HEK293 (cell line): ENCODE measurements around the gene NSUN6.
A peak's percentile ranks its signal among the peaks of the same experiment; 100 is the strongest.

Experiments
- CTCF ChIA-PET: fragments of 350-600 bp; formaldehyde crosslinking; extraction: SDS; loops from one replicate; lab custom pipeline; 2021; ENCODE audit warnings: antibody characterized with exemption; lab: Yijun Ruan, JAX
- POLR2A ChIA-PET: fragments of 300-600 bp; formaldehyde crosslinking; extraction: SDS; loops from one replicate; lab custom pipeline; 2020; ENCODE audit warnings: antibody characterized with exemption, inconsistent platforms; lab: Yijun Ruan, JAX
- H3K27ac ChIP-seq: fragments of 200-500 bp; sonication (Bioruptor generic); 2 replicates; pipeline ENCODE4 v1.5.1; 2014; ENCODE audit warnings: low read depth, low read length, control low read depth, inconsistent platforms; ENCODE audit errors: extremely low read depth
- H3K36me3 ChIP-seq, 2 experiments: fragments of 200-500 bp in 1 of 2; sonication (Bioruptor generic) in 1 of 2; 1 replicate in 1 of 2; 2 replicates in 1 of 2; pipeline ENCODE4 v1.5.1; 2014 to 2017; ENCODE audit warnings: inconsistent platforms in 2 of 2, low read length in 2 of 2; ENCODE audit not compliant: control insufficient read depth in 2 of 2, insufficient read depth in 1 of 2
- H3K4me1 ChIP-seq: fragments of 200-500 bp; sonication (Bioruptor generic); 2 replicates; pipeline ENCODE4 v1.5.1; 2014; ENCODE audit warnings: mild to moderate bottlenecking, low read length, inconsistent platforms; ENCODE audit not compliant: control insufficient read depth, insufficient read depth
- H3K4me3 ChIP-seq: 2 replicates; pipeline ENCODE4 v1.5.1; 2011; ENCODE audit warnings: low read depth, mild to moderate bottlenecking, control low read depth, low read length, moderate library complexity
- H3K9me3 ChIP-seq: fragments of 200-500 bp; sonication (Bioruptor generic); 2 replicates; pipeline ENCODE4 v1.5.1; 2014; ENCODE audit warnings: low read depth, low read length, inconsistent platforms; ENCODE audit not compliant: control insufficient read depth, insufficient read depth
- BCL11B ChIP-seq: fragments of 450-650 bp; formaldehyde crosslinking; IDR thresholded peaks from 2 replicates; pipeline ENCODE4 v1.5.1; 2016; ENCODE audit warnings: low read depth, missing biosample characterization, missing genetic modification characterization
- CTCF ChIP-seq: fragments of 450-650 bp; formaldehyde crosslinking; IDR thresholded peaks from 2 replicates; pipeline ENCODE4 v1.5.1; 2016; ENCODE audit warnings: missing biosample characterization, missing genetic modification characterization
- ELK4 ChIP-seq: IDR thresholded peaks from 2 replicates; pipeline ENCODE4 v1.6.1; 2011; ENCODE audit warnings: mild to moderate bottlenecking, low read depth, low read length, borderline replicate concordance
- GLI4 ChIP-seq: fragments of 450-650 bp; formaldehyde crosslinking; IDR thresholded peaks from 2 replicates; pipeline ENCODE4 v1.5.1; 2016; ENCODE audit warnings: missing biosample characterization, missing genetic modification characterization
- HOXC10 ChIP-seq: sonication (generic); formaldehyde crosslinking; IDR thresholded peaks from 2 replicates; pipeline ENCODE4 v1.8.1; 2023; ENCODE audit warnings: mild to moderate bottlenecking, missing genetic modification reagents
- HOXD13 ChIP-seq: sonication (generic); formaldehyde crosslinking; IDR thresholded peaks from 2 replicates; pipeline ENCODE4 v1.8.0; 2022; ENCODE audit warnings: missing genetic modification reagents, borderline replicate concordance
- KLF10 ChIP-seq: fragments of 450-650 bp; IDR thresholded peaks from 2 replicates; pipeline ENCODE4 v1.5.1; 2018; ENCODE audit warnings: missing biosample characterization, mild to moderate bottlenecking, missing genetic modification characterization
- REPIN1 ChIP-seq: fragments of 450-650 bp; formaldehyde crosslinking; IDR thresholded peaks from 2 replicates; pipeline ENCODE4 v1.5.1; 2017; ENCODE audit warnings: missing biosample characterization, missing genetic modification characterization, low read depth
- SCRT1 ChIP-seq: fragments of 450-650 bp; formaldehyde crosslinking; IDR thresholded peaks from 2 replicates; pipeline ENCODE4 v1.5.1; 2016; ENCODE audit warnings: missing biosample characterization, missing genetic modification characterization, borderline replicate concordance
- SP2 ChIP-seq: fragments of 450-650 bp; formaldehyde crosslinking; IDR thresholded peaks from 2 replicates; pipeline ENCODE4 v1.5.1; 2016; ENCODE audit warnings: missing biosample characterization, missing genetic modification characterization
- WT1 ChIP-seq: fragments of 450-650 bp; formaldehyde crosslinking; IDR thresholded peaks from 2 replicates; pipeline ENCODE4 v1.5.1; 2016; ENCODE audit warnings: missing biosample characterization, missing genetic modification characterization
- ZBTB44 ChIP-seq: fragments of 450-650 bp; IDR thresholded peaks from 2 replicates; pipeline ENCODE4 v1.5.1; 2018; ENCODE audit warnings: missing biosample characterization, mild to moderate bottlenecking, missing genetic modification characterization
- ZBTB6 ChIP-seq: fragments of 450-650 bp; formaldehyde crosslinking; IDR thresholded peaks from 2 replicates; pipeline ENCODE4 v1.5.1; 2017; ENCODE audit warnings: missing biosample characterization, missing genetic modification characterization
- ZFP41 ChIP-seq: fragments of 450-650 bp; formaldehyde crosslinking; IDR thresholded peaks from 2 replicates; pipeline ENCODE4 v1.5.1; 2016; ENCODE audit warnings: missing biosample characterization, missing genetic modification characterization, borderline replicate concordance
- ZNF121 ChIP-seq: fragments of 450-650 bp; formaldehyde crosslinking; IDR thresholded peaks from 2 replicates; pipeline ENCODE4 v1.5.1; 2016; ENCODE audit warnings: missing biosample characterization, missing genetic modification characterization
- ZNF133 ChIP-seq: fragments of 450-650 bp; formaldehyde crosslinking; IDR thresholded peaks from 2 replicates; pipeline ENCODE4 v1.5.1; 2016; ENCODE audit warnings: missing biosample characterization, missing genetic modification characterization
- ZNF174 ChIP-seq: fragments of 450-650 bp; formaldehyde crosslinking; IDR thresholded peaks from 2 replicates; pipeline ENCODE4 v1.5.0; 2017; ENCODE audit warnings: missing biosample characterization, mild to moderate bottlenecking, missing genetic modification characterization
- ZNF184 ChIP-seq: fragments of 450-650 bp; IDR thresholded peaks from 2 replicates; pipeline ENCODE4 v1.5.1; 2018; ENCODE audit warnings: missing biosample characterization, mild to moderate bottlenecking, missing genetic modification characterization
- ZNF350 ChIP-seq: fragments of 450-650 bp; formaldehyde crosslinking; IDR thresholded peaks from 2 replicates; pipeline ENCODE4 v1.5.0; 2017; ENCODE audit warnings: missing biosample characterization, mild to moderate bottlenecking, missing genetic modification characterization
- ZNF362 ChIP-seq: fragments of 450-650 bp; formaldehyde crosslinking; IDR thresholded peaks from 2 replicates; pipeline ENCODE4 v1.5.1; 2016; ENCODE audit warnings: missing biosample characterization, missing genetic modification characterization
- ZNF37A ChIP-seq: fragments of 450-650 bp; IDR thresholded peaks from 2 replicates; pipeline ENCODE4 v1.5.1; 2018; ENCODE audit warnings: missing biosample characterization, missing genetic modification characterization
- ZNF529 ChIP-seq: fragments of 450-650 bp; formaldehyde crosslinking; IDR thresholded peaks from 2 replicates; pipeline ENCODE4 v1.5.1; 2017; ENCODE audit warnings: missing genetic modification characterization, missing biosample characterization; ENCODE audit not compliant: insufficient replicate concordance
- ZNF677 ChIP-seq: fragments of 450-650 bp; IDR thresholded peaks from 2 replicates; pipeline ENCODE4 v1.5.0; 2018; ENCODE audit warnings: missing biosample characterization, mild to moderate bottlenecking, missing genetic modification characterization, moderate library complexity
- ZNF776 ChIP-seq: fragments of 450-650 bp; formaldehyde crosslinking; IDR thresholded peaks from 2 replicates; pipeline ENCODE4 v1.5.0; 2017; ENCODE audit warnings: missing biosample characterization, missing genetic modification characterization, borderline replicate concordance
- ZNF777 ChIP-seq: fragments of 450-650 bp; formaldehyde crosslinking; IDR thresholded peaks from 2 replicates; pipeline ENCODE4 v1.5.1; 2017; ENCODE audit warnings: missing biosample characterization, missing genetic modification characterization, borderline replicate concordance

The NSUN6 gene

GRCh38 chr10:18658271-18659124 is 7.1 kb upstream of the NSUN6 start:
- POLR2A ChIA-PET = interaction anchor here (0.5 to 2.4 kb wide), 18 partner anchors 9 to 1904 kb away, joined by 3 to 14 read pairs (median 4); no protein-coding TSS in a partner anchor
- no peak for TF ChIP-seq ZNF776
- TF ChIP-seq HOXC10 = 0 out of 2 replicates have a peak, but pooled peaks have one; percentile 27
- TF ChIP-seq, all 188 proteins: peak for 1
- H3K36me3 ChIP-seq = peaks cover 0 to 6% of the 10 kb centered on the region in 2 experiments; a peak in 1 of 3 replicates
- H3K9me3 ChIP-seq = no peaks in the 10 kb centered on the region
- peak overlapping the region; percentile 70 for H3K27ac ChIP-seq
- H3K4me1 ChIP-seq = peaks cover 6% of the 10 kb centered on the region; the same call in 1 of the 2 replicates
- peak overlapping the region; percentile 83 for H3K4me3 ChIP-seq
- CTCF ChIA-PET = no interaction called here

GRCh38 chr10:18656724-18657123 is 5.3 kb upstream of the NSUN6 start:
- ChIA-PET CTCF (interaction anchor here (0.6 kb wide), 1 partner anchor 82 kb away, joined by 3 read pairs; no protein-coding TSS in a partner anchor), POLR2A (no interaction called here)
- no peaks in the 10 kb centered on the region for H3K9me3 ChIP-seq
- TF ChIP-seq ZNF174 (tag by site-specific recombination) (no peak), ZFP41 (no peak), ZNF121 (tag by site-specific recombination) (no peak), ZNF677 (tag by site-specific recombination) (no peak), ZNF133 (tag by site-specific recombination) (no peak), ZNF529 (tag by site-specific recombination) (no peak), ZNF37A (tag by site-specific recombination) (no peak), SCRT1 (tag by site-specific recombination) (no peak), SP2 (tag by site-specific recombination) (no peak), ZNF184 (tag by site-specific recombination) (no peak), ZNF777 (tag by site-specific recombination) (no peak), CTCF (tag by site-specific recombination) (no peak), KLF10 (no peak), ZNF362 (tag by site-specific recombination) (no peak), ZNF350 (tag by site-specific recombination) (no peak), BCL11B (no peak)
- H3K36me3 ChIP-seq = 0 out of 3 replicates have a peak, but pooled peaks cover 0 to 3% of the 10 kb centered on the region in 2 experiments
- H3K27ac ChIP-seq = no peak overlapping the region
- H3K4me3 ChIP-seq = no peak overlapping the region
- peaks cover 3% of the 10 kb centered on the region; the same call in 1 of the 2 replicates for H3K4me1 ChIP-seq

GRCh38 chr10:18653112-18653511 is 1.7 kb upstream of the NSUN6 start:
- no peaks in the 10 kb centered on the region for H3K9me3 ChIP-seq
- peaks cover under 1 to 3% of the 10 kb centered on the region in 2 experiments; a peak in 2 of 3 replicates for H3K36me3 ChIP-seq
- POLR2A ChIA-PET = no interaction called here
- TF ChIP-seq REPIN1 (tag by site-specific recombination) (no peak), HOXD13 (no peak), ZBTB44 (tag by site-specific recombination) (no peak), WT1 (tag by site-specific recombination) (no peak), ZBTB6 (no peak), GLI4 (tag by site-specific recombination) (no peak), ELK4 (no peak)

More at GRCh38 chr10:18653112-18653511, 1.7 kb upstream of the NSUN6 start:
- CTCF ChIA-PET = no interaction called here
- H3K4me1 ChIP-seq = no peaks in the 10 kb centered on the region; the same call in 1 of the 2 replicates
- H3K4me3 ChIP-seq = no peak overlapping the region
- no peak overlapping the region for H3K27ac ChIP-seq
